Measurements from ENCODE around the gene MMP20.

MMP20 gene

GRCh38 chr11:102539567-102539966 lies 85.6 kb downstream of the MMP20 start:
- H3K36me3 Mint-ChIP-seq (ENCODE audit: low read depth), result no peaks in the 10 kb centered on the region
- no peak overlapping the region for H3K4me3 Mint-ChIP-seq
- no peaks in the 10 kb centered on the region for H3K27me3 Mint-ChIP-seq (ENCODE audit: low read depth)
- H3K9me3 Mint-ChIP-seq, result no peaks in the 10 kb centered on the region
- no peak for TF ChIP-seq CTCF (IDR thresholded peaks at IDR 0.05; ENCODE audit: unreplicated experiment in 3 of 3)
- H3K4me1 Mint-ChIP-seq, result peaks cover 10% of the 10 kb centered on the region
- H3K27ac Mint-ChIP-seq, result no peak overlapping the region

- Mint-ChIP-seq H3K27me3 (ENCODE audit: low read depth) (no peaks in the 10 kb centered on the region), H3K9me3 (no peaks in the 10 kb centered on the region), H3K4me1 (peaks cover 10% of the 10 kb centered on the region), H3K36me3 (ENCODE audit: low read depth) (no peaks in the 10 kb centered on the region), H3K4me3 (no peak overlapping the region), H3K27ac (no peak overlapping the region)
- no peak for TF ChIP-seq CTCF (IDR thresholded peaks at IDR 0.05; ENCODE audit: unreplicated experiment in 3 of 3)
These were observed 86.2 kb downstream of the MMP20 start for GRCh38 chr11:102538932-102539331.

GRCh38 chr11:102534261-102534872 lies 90.8 kb downstream of the MMP20 start:
- Mint-ChIP-seq H3K27ac (peak overlapping the region in 2 of 3 experiments; percentile 28 to 43), H3K36me3 (ENCODE audit: low read depth) (no peaks in the 10 kb centered on the region), H3K4me1 (peaks cover 10% of the 10 kb centered on the region), H3K9me3 (no peaks in the 10 kb centered on the region), H3K4me3 (no peak overlapping the region), H3K27me3 (ENCODE audit: low read depth) (no peaks in the 10 kb centered on the region)
- no peak for TF ChIP-seq CTCF (IDR thresholded peaks at IDR 0.05; ENCODE audit: unreplicated experiment in 3 of 3)

GRCh38 chr11:102530558-102530957 lies 94.6 kb downstream of the MMP20 start, which contains the start of gene MMP7:
MMP7 (minus strand) TSS chr11:102530747; CDS start chr11:102530700, 47 bp downstream.
- Mint-ChIP-seq H3K4me1 (no peaks in the 10 kb centered on the region), H3K36me3 (ENCODE audit: low read depth) (no peaks in the 10 kb centered on the region), H3K9me3 (no peaks in the 10 kb centered on the region), H3K4me3 (peak within 1 kb of the TSS in 2 of 3 experiments; percentile 57 to 65), H3K27ac (peak within 1 kb of the TSS in 2 of 3 experiments; percentile 71 to 79), H3K27me3 (ENCODE audit: low read depth) (no peaks in the 10 kb centered on the region)
- no peak for TF ChIP-seq CTCF (IDR thresholded peaks at IDR 0.05; ENCODE audit: unreplicated experiment in 3 of 3)

- Mint-ChIP-seq H3K27ac (peak overlapping the region in 2 of 3 experiments; percentile 6 to 64), H3K27me3 (ENCODE audit: low read depth) (no peaks in the 10 kb centered on the region), H3K4me1 (no peaks in the 10 kb centered on the region), H3K9me3 (no peaks in the 10 kb centered on the region), H3K4me3 (peak overlapping the region in 2 of 3 experiments; percentile 56 to 67), H3K36me3 (ENCODE audit: low read depth) (no peaks in the 10 kb centered on the region)
- no peak for TF ChIP-seq CTCF (IDR thresholded peaks at IDR 0.05; ENCODE audit: unreplicated experiment in 3 of 3)
These were observed 96.5 kb downstream of the MMP20 start for GRCh38 chr11:102528618-102529017.

GRCh38 chr11:102527684-102528083 lies 97.4 kb downstream of the MMP20 start:
- H3K27me3 Mint-ChIP-seq (ENCODE audit: low read depth), result no peaks in the 10 kb centered on the region

More at GRCh38 chr11:102527684-102528083, 97.4 kb downstream of the MMP20 start:
- Mint-ChIP-seq H3K4me1 (no peaks in the 10 kb centered on the region), H3K9me3 (no peaks in the 10 kb centered on the region), H3K27ac (no peak overlapping the region), H3K4me3 (no peak overlapping the region), H3K36me3 (ENCODE audit: low read depth) (no peaks in the 10 kb centered on the region)
- TF ChIP-seq CTCF (IDR thresholded peaks at IDR 0.05; ENCODE audit: unreplicated experiment in 3 of 3), result no peak

All from nephron (organoid).